Globus pallidus (tissue), 1 donor: ENCODE measurements around the gene CTRL.
A peak's percentile ranks its signal among the peaks of the same experiment; 100 is the strongest.
"Not testable (repeated sequence)": the region's sequence is repeated elsewhere in the genome, so short reads cannot be mapped to it uniquely, and the experiment has no call there.

Source experiments
- DNase-seq: peaks from one replicate; pipeline ENCODE4 v3.0.0-alpha.2; 2015; ENCODE audit warnings: low spot score

CTRL gene

DNA sequence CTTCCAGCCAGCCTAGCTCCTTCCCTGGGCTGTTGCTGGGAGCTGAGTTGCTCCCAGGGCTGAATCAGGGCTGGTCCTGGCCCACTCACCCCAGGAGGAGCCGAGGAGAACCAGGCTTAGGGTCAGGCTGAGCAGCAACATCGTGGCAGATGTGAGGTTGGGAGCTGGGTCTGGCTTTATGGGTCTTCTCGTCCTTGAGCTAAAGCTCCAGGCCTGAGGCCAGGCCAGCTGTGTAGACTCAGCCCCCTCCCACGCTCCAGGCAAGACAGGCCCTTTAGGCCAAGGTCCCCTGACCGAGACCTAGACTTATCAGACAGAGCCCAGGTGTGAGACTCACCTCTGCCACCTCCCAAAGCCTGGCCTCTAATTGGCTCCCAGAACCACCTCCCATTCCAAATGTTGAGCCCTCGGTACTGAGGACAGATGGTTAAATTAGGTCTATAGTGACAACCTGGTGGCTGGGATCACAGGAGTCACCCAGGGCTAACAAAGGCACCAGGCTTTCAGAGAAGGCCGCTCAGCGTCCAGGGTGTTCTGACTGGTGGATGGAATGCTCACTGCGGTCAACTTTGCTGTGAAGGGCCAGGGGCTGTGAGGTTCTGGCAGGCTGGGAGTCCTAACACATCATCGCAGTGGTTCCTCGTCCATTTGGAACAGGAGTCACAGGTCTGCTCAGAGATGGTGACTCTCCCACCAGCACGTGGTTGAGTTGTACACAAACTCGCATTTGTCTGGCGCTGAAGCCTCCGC lies at the start of gene CTRL:
TSS of gene CTRL (minus strand) at position 151 of the 750 bp plus-strand sequence. CDS start at position 141, 10 bp downstream.
- DNase-seq = no peak

DNA sequence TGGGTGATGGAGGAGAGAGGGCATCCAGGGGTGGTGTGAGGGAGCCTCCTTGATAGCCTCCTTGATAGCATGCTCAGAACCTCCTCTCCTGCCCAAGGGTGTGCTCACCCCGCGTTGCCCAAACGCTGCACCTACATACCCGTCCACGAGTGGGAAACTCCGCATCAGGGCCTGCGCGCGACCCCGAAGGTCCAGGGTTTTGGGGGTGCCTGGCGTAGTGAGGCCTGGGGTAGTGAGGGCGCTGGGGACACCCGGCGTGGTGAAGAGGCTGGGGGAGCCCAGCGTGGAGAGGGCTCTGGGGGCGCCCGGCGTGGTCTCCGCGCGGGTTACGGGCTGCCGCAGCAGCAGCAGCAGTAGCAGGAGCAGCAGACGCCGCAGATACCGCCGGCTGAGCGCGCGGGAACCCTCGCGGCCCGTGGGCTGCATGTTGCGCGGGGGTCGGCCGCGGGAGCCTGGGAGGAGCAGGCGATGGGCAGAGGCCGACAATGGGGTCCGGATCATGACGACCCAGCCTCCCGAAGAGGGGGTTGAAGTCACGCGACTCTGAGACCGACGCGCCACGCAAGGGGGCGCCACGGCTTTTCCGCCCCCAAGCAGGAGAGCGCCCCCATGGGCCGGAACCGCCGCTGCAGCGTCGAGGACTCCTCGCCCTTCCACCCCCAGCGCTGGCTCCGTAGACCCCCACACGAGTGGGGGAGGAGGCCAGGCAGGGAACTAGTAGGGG lies 48.5 kb upstream of the CTRL start, which contains the start of gene DPEP3:
TSS of gene DPEP3 (minus strand) at position 545 of the 724 bp plus-strand sequence. CDS start at position 426, 119 bp downstream.
- DNase-seq = no peak

DNA sequence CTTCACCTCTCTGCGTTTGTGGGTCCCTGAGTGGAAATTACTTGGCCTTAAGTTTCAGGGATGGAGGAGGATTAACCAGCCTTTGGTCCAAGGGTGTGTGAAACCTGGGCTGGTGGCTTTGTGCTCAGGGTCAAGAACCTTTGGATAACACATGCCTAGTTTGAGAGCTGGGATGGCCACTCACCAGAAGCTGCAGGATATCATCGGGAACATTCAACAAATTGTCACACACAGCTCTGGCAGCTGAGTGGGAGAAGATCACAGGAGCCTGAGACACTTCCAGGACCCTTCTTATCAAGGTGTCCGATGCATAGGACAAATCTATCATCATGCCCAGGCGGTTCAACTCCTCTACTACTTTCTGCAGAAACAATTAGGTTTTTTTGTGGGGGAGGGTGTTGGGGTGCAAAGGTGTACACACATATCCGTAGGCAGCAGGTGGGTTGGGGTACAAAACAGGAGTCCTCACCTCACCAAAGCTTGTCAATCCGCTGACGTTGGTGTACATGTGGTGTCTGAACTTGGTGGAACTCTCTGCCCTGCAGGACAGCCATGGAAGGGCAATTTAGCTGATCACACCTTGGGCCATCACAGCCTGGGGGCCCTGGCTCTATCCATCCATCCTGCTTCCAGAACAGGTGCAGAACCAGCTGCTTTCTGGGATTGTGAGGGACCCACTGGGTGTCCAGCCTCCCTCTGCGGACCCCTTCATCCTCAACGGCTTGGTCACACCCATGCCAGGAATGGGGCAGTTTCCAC lies 46.0 kb upstream of the CTRL start:
- DNase-seq = no peak

GRCh38 chr16:67977005-67977404 lies 45.3 kb upstream of the CTRL start:
- DNase-seq = no peak

- no peak for DNase-seq
These were observed 44.5 kb upstream of the CTRL start for GRCh38 chr16:67976205-67976604.

DNA sequence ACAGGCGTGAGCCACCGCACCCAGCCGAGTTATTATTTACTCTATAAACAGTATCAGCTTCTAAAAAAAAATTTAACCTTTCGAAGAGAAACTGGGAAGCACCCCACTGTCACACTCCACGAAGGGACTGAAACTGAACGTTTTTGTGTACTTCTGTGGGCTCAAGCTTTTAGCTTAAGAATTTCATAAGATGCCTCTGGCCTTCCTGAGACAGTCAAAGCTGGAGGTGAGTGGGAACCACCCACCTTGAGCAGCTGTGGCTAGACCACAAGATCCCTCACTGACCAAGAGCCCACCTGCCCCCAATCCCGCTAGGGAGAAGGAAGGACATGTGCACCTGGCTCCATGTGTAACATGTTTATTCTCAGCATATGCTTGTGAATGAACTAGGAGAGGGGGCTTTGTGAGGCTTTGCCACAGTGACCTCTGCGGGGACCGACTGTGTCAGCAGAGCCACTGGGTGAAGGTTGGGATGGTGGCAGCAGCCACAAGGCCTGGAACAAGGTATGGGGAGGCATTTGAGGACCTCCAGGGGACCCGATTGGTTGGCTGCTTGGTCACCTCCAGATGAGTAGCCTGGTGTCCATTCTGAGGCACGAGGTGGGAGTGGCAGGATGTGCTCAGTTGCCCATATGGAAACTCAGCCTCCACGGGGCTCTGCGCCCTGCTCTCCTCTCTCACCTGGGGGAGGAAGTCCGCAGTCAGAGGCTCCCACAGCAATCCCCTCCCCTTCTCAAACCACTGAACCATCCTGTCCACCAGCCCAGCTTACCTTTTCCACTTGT lies 43.9 kb upstream of the CTRL start:
- no peak for DNase-seq

DNA sequence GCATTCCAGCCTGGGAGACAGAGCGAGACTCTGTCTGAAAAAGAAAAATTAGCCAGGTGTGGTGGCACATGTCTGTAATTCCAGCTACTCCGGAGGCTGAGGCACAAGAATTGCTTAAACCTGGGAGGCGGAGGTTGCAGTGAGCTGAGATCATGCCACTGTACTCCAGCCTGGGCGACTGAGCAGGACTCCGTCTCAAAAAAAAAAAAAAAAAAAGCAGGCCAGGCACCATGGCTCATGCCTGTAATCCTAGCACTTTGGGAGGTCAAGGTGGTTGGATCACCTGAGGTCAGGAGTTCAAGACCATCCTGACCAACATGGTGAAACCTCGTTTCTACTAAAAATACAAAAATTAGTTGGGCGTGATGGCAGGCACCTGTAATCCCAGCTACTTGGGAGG lies 40.6 kb upstream of the CTRL start:
- DNase-seq = not testable (repeated sequence)

DNA sequence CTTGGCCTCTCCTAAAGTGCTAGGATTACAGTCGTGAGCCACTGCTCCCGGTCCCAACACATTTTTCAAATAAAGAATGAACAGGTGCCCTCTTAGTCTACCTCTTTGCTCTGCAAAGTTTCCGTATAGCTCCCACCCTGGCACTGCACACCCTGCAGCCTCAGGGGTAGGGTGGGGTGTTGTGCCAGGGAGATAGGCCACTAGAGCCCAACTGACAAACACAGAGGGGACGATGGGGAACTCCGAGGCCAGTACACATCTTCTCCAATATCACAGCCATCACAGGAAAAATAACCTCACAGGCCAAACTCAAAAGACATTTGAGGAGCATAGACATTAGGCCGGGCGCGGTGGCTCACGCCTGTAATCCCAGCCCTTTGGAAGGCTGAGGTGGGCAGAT lies 39.4 kb upstream of the CTRL start:
- no peak for DNase-seq

DNA sequence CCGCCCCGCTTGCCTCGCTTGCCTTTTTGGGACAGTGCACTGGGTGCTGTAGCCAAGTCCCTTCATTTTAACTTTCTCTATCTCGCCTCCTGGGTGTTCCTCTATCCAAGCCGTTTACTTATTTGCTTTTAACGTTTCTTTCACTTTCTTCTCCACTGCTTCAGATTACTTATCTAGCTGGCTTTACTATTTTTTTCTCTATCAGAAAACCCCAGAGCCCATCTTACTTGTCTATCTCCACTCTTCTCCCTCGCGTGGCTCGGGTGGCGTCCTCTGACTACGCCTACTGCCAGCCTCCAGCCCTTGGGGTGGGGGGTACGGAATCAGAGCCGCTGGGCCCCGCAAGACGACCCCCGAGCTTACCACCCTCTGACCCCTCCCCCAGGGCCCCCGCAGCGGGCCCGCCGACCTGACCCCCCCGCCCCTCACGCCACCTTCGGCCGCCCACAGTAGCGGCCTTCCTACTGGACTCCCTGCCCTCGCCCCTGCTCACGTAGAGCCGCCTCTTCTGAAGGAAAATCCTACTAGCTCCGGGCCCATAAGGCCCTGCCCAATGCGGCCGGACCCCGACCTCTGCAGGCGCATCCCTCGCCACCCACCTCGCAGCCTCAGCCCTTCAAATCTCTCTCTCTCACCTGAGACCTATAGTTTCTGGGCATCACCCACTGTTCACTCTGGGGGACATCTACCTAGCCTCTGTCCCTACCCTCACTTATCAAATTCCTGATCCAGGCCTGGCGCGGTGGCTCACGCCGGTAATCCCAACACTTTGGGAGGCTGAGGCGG lies 37.8 kb upstream of the CTRL start:
- no peak for DNase-seq

DNA sequence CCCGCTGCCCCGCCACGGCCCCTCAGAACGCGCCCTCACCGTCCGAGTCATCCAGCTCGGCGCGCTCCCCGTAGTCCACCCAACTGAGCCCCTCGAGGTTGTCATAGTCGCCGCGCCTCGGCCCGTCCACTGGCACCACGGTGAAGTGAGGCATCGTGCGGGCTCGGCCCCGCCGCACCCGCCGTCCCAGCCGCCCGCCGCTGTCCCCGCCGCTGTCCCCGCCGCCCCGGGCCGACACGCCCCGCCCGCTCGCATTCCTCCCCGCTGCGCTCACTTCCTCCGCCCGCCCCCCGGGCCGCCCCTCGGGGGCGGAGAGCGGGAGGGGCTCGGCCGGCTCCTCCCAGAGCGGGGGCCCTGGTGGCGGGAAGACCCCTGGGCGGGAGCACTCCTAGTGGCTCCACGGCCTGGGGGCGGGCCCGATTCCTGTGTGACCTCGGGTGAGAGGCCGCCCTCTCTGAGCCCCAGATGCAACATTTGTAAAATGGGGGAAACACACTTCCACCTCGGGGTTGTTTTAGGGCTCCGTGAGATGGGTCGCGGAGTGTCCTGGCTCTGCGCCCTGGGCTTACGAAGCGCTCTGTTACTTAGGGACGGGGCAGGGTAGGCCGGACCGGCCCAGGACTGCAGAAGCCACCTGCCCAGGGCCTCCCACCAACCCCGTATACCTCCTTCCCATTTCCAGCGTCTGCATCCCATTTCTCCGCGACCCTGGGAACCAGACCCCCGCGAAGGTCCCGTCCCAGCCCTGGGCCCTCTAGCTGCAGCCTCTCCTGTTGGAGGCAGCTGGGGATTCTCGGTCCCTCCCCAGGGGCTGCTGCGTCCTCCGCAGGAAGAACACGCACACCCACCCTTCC lies 37.0 kb upstream of the CTRL start, which contains the start of gene SLC12A4:
TSS of gene SLC12A4 (minus strand) at position 238 of the 854 bp plus-strand sequence. CDS start at position 154, 84 bp downstream.
- peak; percentile 55 for DNase-seq

GRCh38 chr16:67967958-67968399 lies 36.3 kb upstream of the CTRL start:
- DNase-seq = no peak

GRCh38 chr16:67967183-67967957 lies 35.7 kb upstream of the CTRL start:
- DNase-seq = no peak

GRCh38 chr16:67966549-67967182 lies 35.0 kb upstream of the CTRL start:
- DNase-seq = no peak

DNA sequence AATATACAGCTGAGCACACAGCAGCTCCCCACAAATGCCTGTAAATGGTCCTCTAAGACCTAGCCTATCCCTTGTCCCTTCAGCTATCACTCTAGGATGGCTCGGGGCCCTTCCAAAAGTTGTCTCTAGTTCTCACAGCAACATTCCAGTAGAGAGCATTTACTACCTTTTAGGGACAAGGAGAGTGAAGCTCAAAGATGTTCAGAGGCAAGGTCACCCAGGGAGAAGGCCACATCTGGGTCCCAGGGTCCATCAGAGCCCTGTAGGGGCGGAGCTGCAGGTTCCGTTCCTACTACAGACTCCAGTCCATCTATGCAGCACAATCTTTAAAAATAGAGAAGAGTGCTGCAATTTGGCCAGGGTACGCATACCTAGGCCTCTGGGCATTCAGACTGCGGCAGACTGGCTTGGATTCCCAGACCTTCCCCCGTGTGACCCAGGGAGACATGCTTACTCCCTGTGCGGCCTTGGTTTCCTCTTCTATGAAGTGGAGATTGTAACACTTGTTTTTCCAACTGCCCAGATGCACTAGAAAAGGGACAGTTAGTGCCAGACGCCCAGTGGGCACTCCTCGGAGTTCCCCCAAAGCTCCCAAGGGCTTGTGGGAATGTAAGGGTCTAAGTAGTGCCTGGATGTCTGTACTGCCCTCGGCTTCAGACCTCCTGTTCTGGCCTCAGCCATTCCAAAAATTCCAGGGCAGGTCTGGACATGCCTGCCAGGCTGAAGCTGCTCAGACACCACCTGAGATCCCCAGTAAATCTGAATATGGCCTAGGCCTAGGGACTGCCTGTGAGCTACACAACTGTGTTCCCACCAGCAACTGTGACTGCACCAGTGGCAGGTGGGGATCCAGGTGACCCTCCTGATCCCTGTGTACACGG lies 34.2 kb upstream of the CTRL start:
- no peak for DNase-seq

DNA sequence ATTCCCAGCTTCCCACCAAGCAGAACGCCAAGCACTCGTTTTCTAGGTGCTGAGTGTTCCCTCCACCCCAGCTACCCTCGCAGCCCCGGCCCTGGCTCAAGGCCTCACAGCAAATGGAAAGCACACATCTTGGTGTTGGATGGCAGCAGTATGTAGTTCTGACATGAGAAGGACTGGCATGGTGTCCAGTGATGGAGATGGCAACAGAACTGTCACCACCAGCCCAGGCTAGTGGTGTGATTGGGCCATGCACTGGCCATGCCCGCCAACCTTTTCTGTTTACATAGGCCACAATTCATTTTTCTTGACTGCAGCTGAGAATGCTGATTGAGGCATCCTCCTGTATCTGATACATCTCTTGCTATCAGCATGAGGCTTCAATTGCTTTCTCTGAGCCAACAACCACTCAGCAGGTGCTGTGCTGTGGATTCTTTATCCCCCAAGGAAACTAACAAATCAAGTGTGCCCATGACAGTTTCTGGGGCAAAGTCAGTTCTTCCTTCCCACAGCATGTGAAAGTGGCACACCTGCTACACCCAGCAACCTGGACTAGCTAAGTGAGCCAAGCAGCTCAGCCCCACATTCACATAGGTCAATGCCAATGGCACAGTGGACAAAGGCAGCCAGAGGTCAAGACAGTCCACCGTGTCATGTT lies 32.9 kb upstream of the CTRL start:
- no peak for DNase-seq

DNA sequence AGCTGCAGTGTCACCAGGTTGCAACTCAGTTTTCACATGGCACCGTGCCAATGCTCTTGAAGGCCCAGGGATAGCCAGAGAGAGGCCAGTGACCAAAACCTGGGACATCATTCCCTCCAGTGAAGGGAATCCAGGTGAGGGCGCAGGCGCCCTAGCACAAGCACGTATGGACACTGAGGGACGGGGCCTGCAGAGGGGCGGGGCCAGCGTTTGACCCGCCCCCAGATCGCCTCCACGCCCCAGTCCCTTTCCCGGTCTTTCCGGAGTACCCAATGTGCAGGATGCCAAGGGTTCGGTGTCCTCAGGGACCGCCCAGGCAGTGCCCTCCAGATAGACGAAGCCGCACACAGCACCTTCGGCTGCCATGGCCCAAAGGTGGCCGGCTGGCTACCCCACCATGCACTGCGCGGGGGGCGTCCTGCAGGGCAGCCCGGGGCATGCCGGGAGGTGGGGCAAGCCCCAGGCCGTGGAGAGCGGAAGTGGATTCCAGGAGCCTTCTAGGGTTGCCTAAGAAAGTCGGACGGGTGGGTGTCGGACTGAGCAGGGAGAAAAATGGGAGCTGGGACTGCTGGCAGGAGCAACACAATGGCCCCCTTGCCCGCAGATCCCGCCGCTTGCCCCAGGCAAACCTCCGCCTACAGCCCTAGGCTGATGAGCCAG lies 32.1 kb upstream of the CTRL start:
- no peak for DNase-seq
